HL-60 (cell line): Measurements from ENCODE around the gene RAMACL.

Experiments used
- GABPA ChIP-seq: IDR thresholded peaks from 2 replicates; pipeline ENCODE4 v1.6.1; 2012; ENCODE audit warnings: low read depth
- POLR2AphosphoS5 ChIP-seq: IDR thresholded peaks from 2 replicates; pipeline ENCODE4 v1.6.1; 2012; ENCODE audit warnings: low read depth
- SPI1 ChIP-seq: IDR thresholded peaks from 2 replicates; pipeline ENCODE4 v1.6.1; 2012; ENCODE audit warnings: low read depth, mild to moderate bottlenecking, borderline replicate concordance
- TF ChIP-seq, protein P1 (sequence below): IDR thresholded peaks from one replicate; pipeline ENCODE4 v1.5.1; 2011; ENCODE audit warnings: low read length, control low read depth, inconsistent platforms; ENCODE audit not compliant: insufficient read depth
- TF ChIP-seq, protein P2 (sequence below): IDR thresholded peaks from 2 replicates; pipeline ENCODE4 v1.6.1; 2012; ENCODE audit warnings: low read depth; ENCODE audit not compliant: insufficient replicate concordance

DNA sequence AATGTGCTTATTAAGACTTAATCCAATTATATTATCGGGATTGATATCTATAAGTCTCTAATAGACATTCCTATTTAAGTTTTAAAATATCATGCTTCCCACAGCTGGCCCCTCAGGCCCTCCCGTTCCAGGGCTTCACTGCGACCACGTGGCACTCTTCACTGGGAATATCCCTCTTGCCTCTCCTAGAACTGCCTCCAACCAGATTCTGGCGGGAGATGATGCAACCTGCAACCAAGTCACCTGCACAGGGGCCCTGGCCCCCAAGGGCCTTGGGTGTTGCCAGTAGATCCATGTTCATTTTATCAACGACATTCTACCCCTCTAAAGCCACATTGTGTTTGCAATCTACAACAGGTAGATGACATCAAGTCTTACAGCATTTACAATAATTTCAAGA lies 18.4 kb upstream of the RAMACL start:
- TF ChIP-seq, protein P1, sequence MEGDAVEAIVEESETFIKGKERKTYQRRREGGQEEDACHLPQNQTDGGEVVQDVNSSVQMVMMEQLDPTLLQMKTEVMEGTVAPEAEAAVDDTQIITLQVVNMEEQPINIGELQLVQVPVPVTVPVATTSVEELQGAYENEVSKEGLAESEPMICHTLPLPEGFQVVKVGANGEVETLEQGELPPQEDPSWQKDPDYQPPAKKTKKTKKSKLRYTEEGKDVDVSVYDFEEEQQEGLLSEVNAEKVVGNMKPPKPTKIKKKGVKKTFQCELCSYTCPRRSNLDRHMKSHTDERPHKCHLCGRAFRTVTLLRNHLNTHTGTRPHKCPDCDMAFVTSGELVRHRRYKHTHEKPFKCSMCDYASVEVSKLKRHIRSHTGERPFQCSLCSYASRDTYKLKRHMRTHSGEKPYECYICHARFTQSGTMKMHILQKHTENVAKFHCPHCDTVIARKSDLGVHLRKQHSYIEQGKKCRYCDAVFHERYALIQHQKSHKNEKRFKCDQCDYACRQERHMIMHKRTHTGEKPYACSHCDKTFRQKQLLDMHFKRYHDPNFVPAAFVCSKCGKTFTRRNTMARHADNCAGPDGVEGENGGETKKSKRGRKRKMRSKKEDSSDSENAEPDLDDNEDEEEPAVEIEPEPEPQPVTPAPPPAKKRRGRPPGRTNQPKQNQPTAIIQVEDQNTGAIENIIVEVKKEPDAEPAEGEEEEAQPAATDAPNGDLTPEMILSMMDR: no peak
- no peak for TF ChIP-seq SPI1
- TF ChIP-seq GABPA: no peak
- TF ChIP-seq, protein P2, sequence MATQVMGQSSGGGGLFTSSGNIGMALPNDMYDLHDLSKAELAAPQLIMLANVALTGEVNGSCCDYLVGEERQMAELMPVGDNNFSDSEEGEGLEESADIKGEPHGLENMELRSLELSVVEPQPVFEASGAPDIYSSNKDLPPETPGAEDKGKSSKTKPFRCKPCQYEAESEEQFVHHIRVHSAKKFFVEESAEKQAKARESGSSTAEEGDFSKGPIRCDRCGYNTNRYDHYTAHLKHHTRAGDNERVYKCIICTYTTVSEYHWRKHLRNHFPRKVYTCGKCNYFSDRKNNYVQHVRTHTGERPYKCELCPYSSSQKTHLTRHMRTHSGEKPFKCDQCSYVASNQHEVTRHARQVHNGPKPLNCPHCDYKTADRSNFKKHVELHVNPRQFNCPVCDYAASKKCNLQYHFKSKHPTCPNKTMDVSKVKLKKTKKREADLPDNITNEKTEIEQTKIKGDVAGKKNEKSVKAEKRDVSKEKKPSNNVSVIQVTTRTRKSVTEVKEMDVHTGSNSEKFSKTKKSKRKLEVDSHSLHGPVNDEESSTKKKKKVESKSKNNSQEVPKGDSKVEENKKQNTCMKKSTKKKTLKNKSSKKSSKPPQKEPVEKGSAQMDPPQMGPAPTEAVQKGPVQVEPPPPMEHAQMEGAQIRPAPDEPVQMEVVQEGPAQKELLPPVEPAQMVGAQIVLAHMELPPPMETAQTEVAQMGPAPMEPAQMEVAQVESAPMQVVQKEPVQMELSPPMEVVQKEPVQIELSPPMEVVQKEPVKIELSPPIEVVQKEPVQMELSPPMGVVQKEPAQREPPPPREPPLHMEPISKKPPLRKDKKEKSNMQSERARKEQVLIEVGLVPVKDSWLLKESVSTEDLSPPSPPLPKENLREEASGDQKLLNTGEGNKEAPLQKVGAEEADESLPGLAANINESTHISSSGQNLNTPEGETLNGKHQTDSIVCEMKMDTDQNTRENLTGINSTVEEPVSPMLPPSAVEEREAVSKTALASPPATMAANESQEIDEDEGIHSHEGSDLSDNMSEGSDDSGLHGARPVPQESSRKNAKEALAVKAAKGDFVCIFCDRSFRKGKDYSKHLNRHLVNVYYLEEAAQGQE: no peak
- TF ChIP-seq POLR2AphosphoS5: no peak
